GM18870 (cell line): ENCODE data around the gene ANKRD16.
"Not testable (repeated sequence)": the region's sequence is repeated elsewhere in the genome, so short reads cannot be mapped to it uniquely, and the experiment has no call there.

Experiments used
- ATAC-seq: cut with Tn5 transposase; IDR thresholded peaks from one replicate; pipeline ENCODE4 v1.9.1; 2021; ENCODE audit warnings: moderate library complexity; ENCODE audit not compliant: unreplicated experiment

The ANKRD16 gene

DNA sequence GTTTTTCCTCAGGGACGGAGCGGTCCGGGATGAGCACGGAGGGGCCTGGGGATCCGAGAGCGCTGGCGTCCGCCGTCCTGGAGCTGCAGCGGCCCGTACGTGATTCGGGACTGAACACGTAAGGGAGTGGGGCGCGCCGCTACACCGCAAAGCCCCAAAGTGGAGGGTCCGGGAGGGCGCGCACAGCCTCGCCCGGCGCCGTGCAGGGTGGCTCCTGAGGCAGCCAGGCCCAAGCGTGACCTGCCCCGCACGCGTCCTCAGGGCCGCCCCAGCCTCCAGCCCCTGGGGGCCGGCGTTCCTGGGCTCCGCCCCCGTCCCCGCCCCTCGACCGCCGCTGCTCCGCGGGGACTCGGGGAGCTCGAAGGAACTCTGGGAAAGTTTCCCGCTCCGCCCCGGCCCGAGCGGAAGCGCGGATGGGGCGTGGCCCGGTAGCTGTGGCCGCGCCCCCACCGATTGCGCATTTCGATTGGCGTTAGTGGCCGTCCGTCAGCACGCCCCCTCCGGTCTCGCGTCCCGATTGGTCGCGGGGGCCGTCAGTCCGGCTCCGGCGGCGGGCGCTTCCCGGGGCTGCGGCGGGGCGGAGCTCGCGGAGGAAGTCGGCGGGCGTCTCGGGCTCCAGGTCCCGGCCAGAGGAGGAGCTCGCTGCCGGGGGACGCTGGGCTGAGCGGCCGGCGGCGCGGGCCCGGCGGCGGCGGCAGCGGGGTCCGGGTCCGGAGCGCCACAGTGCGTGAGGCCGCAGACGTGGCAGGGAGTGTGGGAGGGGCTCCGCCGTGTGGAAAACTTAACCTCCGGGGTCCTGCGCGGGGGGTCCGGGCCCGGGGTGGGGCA is at the start of gene ANKRD16, which contains the start of gene FBH1:
ANKRD16 (minus strand) TSS at position 270 of the 828 bp plus-strand sequence. CDS start 539 bp downstream, outside the sequence.
FBH1 (plus strand) TSS at position 620 of the 828 bp plus-strand sequence; CDS start at position 723, 103 bp downstream.
- peak; percentile 85 for ATAC-seq

DNA sequence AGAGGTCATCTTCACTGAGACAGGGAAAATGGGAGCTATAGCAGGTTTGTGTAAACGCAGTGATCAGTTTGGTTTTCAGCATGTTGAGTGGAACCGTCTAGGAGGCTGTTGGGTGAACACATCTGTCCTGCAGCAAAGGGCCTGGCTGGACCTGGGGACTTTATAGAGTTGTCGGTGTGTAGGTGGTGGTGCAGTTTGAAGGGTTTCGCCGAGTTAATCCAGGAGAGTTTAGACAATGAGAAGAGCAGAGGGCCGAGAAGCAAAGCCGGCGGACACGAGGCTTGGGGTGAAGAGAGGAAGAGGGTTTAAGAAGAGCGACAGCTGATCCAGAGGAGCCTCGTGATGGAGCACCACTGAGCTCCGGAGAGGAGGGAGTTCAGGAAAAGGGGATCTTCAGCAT is 48.6 kb upstream of the ANKRD16 start:
- ATAC-seq: no peak

DNA sequence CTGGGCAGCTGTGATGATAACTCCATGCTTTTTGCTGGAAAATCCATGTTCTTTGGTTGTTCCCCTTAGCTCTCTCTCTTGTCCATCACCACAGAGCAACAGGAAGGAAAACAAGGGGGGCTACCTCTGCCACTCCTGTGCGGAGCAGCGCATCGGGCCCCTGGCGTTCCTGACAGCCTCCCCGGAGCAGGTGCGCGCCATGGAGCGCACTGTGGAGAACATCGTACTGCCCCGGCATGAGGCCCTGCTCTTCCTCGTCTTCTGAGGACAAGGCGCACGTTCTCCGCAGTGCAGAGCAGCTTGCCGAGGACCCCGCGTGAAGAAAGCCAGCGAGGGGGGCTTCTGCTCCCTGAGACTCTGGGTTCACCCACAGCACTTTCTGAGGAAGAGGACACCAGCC is 47.3 kb upstream of the ANKRD16 start:
- no peak for ATAC-seq

GRCh38 chr10:5935628-5936027 is 45.9 kb upstream of the ANKRD16 start:
- ATAC-seq: no peak

DNA sequence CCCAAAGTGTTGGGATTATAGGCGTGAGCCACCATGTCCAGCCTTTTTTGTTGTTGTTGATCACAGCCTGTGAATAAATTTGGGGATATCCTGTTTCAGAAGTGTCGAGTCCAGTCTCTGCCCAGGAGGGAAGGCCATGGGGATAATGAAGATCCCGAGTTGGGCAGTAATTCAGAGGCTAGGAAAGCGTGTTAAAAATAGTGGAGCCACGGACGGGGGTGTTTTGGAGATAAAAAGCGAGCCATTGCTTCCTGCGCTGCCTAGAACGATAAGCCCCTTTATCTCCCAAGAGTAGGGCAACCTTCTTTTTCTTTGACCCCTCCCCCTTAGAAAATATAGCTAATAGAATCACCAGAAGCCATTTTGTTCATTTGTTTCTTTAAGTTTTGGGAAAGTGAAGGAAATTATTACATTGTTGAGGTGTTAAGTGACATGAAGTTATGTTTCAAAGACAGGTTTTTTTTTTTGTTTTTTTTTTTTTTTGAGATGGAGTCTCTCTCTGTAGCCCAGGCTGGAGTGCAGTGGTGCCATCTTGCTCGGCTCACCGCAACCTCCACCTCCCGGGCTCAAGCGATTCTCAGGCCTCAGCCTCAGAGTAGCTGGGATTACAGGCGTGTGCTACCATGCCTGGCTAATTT is 44.3 kb upstream of the ANKRD16 start:
- no peak for ATAC-seq

GRCh38 chr10:5932345-5932744 is 42.7 kb upstream of the ANKRD16 start:
- ATAC-seq: no peak

DNA sequence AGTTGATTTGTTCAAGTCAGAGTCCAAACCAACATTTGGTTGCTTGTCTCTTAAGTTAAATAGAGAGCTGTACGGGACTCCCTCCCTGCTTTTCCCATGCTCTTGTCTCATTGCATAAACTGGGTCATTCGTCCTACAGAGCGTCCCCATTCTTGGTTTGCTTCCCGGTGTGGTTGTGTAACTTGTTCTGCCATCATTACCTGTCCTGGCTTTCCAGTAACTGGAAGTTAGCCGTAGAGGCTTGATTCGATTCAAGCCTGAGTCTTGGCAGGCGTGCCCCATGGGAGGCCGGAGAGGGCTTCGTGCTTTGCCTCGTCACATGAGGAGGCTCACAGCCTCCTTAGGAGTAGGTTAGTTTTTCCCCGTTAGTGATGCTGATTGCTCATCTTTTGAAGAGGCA is 40.6 kb upstream of the ANKRD16 start:
- no peak for ATAC-seq

- no peak for ATAC-seq
Observed at GRCh38 chr10:5929442-5929841, 39.7 kb upstream of the ANKRD16 start.

DNA sequence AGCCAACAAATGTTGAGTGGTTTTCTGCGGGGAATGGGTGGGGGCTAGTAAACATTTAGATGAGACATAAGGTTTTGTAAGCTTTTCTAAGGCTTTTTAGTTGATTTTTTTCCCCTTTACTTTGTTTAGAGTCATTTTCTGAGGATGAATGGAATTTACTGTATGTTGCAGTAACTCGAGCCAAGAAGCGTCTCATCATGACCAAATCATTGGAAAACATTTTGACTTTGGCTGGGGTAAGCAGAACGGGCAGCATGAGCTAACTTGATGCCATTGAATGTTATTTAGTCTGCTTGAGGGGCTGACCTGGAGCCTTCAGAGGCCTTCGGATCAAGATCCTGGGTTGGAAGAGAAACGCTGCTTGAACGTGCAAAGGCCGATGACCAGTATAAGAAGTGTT is 37.6 kb upstream of the ANKRD16 start:
- no peak for ATAC-seq

GRCh38 chr10:5924889-5925288 is 35.2 kb upstream of the ANKRD16 start:
- ATAC-seq: no peak

GRCh38 chr10:5921746-5922145 is 32.1 kb upstream of the ANKRD16 start:
- no peak for ATAC-seq

GRCh38 chr10:5919568-5919967 is 29.9 kb upstream of the ANKRD16 start:
- no peak for ATAC-seq

DNA sequence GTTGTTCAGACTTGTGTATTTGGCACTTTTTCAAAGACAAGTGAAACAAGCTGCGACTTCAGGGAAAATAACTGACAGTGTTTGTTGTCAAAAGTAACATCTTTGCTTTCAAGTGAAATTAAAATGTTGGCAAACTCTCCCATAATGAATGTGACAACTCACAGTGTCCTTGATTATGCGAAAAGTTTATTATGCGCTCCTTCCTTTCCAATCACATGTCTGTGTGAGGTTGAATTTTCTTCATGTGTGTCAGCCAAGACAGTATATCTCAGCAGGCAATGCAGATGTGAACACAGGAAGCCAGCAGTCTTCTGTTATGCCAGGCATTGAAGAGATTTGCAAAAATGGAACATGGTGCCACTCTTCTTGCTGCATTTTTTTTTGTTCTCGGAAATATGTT is 29.1 kb upstream of the ANKRD16 start:
- ATAC-seq: no peak

GRCh38 chr10:5917305-5917704 is 27.6 kb upstream of the ANKRD16 start:
- no peak for ATAC-seq

- no peak for ATAC-seq
Observed at GRCh38 chr10:5915451-5915850, 25.8 kb upstream of the ANKRD16 start.

DNA sequence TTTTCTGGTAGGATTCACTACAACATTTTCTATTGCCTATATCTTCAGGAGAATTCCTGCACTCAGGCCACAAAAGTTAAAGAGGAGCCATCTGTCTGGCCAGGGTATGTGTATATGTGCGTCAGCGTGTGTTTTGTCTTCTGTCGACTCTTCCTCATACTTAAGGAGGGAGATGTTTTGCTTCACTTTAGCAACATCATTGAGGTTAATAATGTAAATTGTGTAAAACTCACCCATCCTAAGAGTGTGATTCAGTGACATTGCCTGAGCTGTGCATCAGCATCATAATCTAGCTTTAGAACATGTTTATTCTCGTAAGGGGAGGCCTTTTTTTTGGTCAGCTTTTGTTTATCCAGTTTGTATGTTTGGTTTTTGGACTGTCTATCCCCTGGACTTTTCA is 24.0 kb upstream of the ANKRD16 start:
- no peak for ATAC-seq

DNA sequence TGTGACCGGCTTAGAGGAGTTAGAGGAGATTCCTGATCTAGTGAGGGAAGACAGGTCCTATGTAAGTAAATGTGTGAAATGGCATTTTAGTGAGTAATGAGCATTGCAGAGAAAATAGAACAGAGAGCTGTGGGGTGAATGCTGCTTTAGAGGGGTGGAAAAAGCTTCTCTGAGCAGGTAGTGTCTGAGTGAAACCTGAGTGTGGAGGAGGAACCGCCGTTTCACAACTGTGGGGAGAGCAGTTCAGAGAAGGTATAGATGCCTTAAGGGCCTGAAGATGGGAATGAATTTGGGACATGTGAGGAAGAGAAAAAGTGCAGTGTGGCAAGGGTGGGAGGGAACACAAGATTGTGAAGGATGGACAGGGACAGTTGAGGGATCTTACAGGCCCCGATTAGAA is 22.0 kb upstream of the ANKRD16 start:
- ATAC-seq: no peak

DNA sequence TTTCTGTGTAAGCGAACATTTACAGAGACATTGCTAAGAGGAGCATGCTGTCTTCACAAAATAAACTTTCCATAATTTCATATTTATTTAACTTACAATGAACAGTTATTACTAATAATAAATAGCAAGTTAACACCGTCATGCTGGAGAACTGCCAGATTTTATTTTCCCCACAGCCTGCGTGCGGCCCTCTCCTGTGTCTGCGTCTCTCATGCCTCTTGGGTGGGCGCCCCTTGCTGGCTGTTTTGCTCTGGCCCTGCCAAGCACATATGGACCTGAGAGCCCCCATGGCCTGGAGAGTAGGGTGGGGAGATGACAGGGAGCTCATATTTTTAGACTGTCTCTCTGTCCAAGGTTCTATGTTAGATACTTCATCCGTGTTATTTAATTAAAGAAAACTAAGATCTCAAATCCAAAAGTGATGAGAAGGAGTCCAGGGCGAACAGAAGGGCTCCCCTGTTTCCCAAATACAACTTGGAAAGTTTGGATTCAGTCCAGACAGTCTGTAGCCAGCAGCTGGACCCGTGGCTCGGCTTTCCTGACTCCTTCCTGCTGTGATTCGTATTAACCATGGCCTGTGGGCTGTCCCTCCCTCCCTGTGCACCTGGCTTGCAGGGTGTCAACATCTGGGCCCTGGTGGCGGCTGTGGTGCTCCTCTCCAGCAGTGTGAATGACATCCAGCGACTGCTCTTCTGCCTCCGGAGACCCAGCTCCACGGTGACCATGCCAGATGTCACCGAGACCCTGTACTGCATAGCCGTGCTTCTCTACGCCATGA is 20.8 kb upstream of the ANKRD16 start:
- ATAC-seq: no peak

GRCh38 chr10:5908676-5909075 is 19.0 kb upstream of the ANKRD16 start:
- ATAC-seq: not testable (repeated sequence)

GRCh38 chr10:5906651-5907050 is 17.0 kb upstream of the ANKRD16 start:
- ATAC-seq: no peak

GRCh38 chr10:5905854-5906507 is 16.3 kb upstream of the ANKRD16 start:
- no peak for ATAC-seq
